Measurements from ENCODE around the gene NTRK3. TPM values are rescaled to one million over a fixed set of nuclear protein-coding genes. Genes with fewer than 3 reads are reported as not detected.

NTRK3 gene
- total RNA-seq, 4 donors from 2014 or later, result 5.3 to 11.7 (median 6.3) TPM

- TF ChIP-seq CTCF (IDR thresholded peaks at IDR 0.05) (no peak), POLR2A (IDR thresholded peaks at IDR 0.05) (no peak), EP300 (IDR thresholded peaks at IDR 0.05) (no peak), POLR2AphosphoS5 (IDR thresholded peaks at IDR 0.05) (no peak)
- WGBS, result 18% methylated on average over 2 of the region's 2 CpGs
Measured at GRCh38 chr15:88230823-88231222, 25.7 kb downstream of the NTRK3 start.

DNA sequence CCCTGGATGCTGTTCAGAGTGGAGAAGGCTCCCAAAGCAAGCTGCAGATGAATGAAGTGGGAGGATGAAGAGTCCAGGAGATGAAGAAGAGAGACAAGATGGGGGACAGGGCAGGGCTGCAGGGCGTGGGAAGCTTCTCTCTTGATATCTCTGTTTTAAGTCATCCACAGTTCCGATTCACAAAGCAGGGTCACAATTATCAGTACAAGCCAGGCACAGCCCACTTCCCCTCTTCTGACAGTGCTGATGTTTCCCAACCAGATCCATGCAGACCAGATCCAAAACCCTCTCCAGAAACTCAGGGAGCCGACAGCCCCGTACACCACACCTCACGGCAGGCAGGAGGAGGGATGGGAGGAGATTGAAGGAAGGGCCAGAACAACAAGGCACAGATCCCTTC, 31.1 kb downstream of the NTRK3 start:
- Histone ChIP-seq H3K27me3 (peaks cover 6% of the 10 kb centered on the region), H3K9me3 (no peaks in the 10 kb centered on the region), H3K36me3 (no peaks in the 10 kb centered on the region), H3K4me1 (no peaks in the 10 kb centered on the region), H3K27ac (no peak overlapping the region), H3K4me3 (no peak overlapping the region)
- WGBS, result 74% methylated on average over 5 of the region's 5 CpGs
- TF ChIP-seq CTCF (IDR thresholded peaks at IDR 0.05) (no peak), POLR2A (IDR thresholded peaks at IDR 0.05) (no peak), EP300 (IDR thresholded peaks at IDR 0.05) (no peak), POLR2AphosphoS5 (IDR thresholded peaks at IDR 0.05) (no peak)
- no peak for DNase-seq (ENCODE audit: low spot score in 2 of 2)

More at GRCh38 chr15:88230823-88231222, 25.7 kb downstream of the NTRK3 start:
- DNase-seq (ENCODE audit: low spot score in 2 of 2), result no peak
- no peaks in the 10 kb centered on the region for H3K36me3 ChIP-seq
- H3K27ac ChIP-seq, result no peak overlapping the region
- no peaks in the 10 kb centered on the region for H3K9me3 ChIP-seq
- H3K27me3 ChIP-seq, result peaks cover 8% of the 10 kb centered on the region
- no peaks in the 10 kb centered on the region for H3K4me1 ChIP-seq
- H3K4me3 ChIP-seq, result no peak overlapping the region

- WGBS, result 84% methylated on average over 11 of the region's 14 CpGs
Measured at GRCh38 chr15:88223084-88223483, 33.5 kb downstream of the NTRK3 start.

GRCh38 chr15:88221836-88222235, 34.7 kb downstream of the NTRK3 start:
- 69% methylated on average over 6 of the region's 6 CpGs for WGBS
- TF ChIP-seq EP300 (IDR thresholded peaks at IDR 0.05) (no peak), CTCF (IDR thresholded peaks at IDR 0.05) (no peak), POLR2A (IDR thresholded peaks at IDR 0.05) (no peak), POLR2AphosphoS5 (IDR thresholded peaks at IDR 0.05) (no peak)
- Histone ChIP-seq H3K27ac (no peak overlapping the region), H3K27me3 (no peaks in the 10 kb centered on the region), H3K4me3 (no peak overlapping the region), H3K9me3 (no peaks in the 10 kb centered on the region), H3K36me3 (no peaks in the 10 kb centered on the region), H3K4me1 (no peaks in the 10 kb centered on the region)
- no peak for DNase-seq (ENCODE audit: low spot score in 2 of 2)

More at GRCh38 chr15:88223084-88223483, 33.5 kb downstream of the NTRK3 start:
- H3K27me3 ChIP-seq, result no peaks in the 10 kb centered on the region
- no peaks in the 10 kb centered on the region for H3K9me3 ChIP-seq
- no peak overlapping the region for H3K4me3 ChIP-seq
- no peak overlapping the region for H3K27ac ChIP-seq
- no peaks in the 10 kb centered on the region for H3K36me3 ChIP-seq
- TF ChIP-seq POLR2AphosphoS5 (IDR thresholded peaks at IDR 0.05), result no peak
- no peaks in the 10 kb centered on the region for H3K4me1 ChIP-seq
- no peak for DNase-seq (ENCODE audit: low spot score in 2 of 2)

GRCh38 chr15:88220443-88221335, 35.9 kb downstream of the NTRK3 start:
- peaks cover 2% of the 10 kb centered on the region for H3K27me3 ChIP-seq
- no peaks in the 10 kb centered on the region for H3K9me3 ChIP-seq
- WGBS, result 82% methylated on average over 11 of the region's 11 CpGs
- TF ChIP-seq EP300 (IDR thresholded peaks at IDR 0.05), result no peak
- no peak for TF ChIP-seq POLR2AphosphoS5 (IDR thresholded peaks at IDR 0.05)
- TF ChIP-seq CTCF (IDR thresholded peaks at IDR 0.05), result no peak
- no peak overlapping the region for H3K27ac ChIP-seq
- no peaks in the 10 kb centered on the region for H3K4me1 ChIP-seq
- no peak overlapping the region for H3K4me3 ChIP-seq
- H3K36me3 ChIP-seq, result no peaks in the 10 kb centered on the region
- DNase-seq (ENCODE audit: low spot score in 2 of 2), result no peak

Measured in suprapubic skin (tissue), 4 donors.